Muscle of leg (tissue), 11 donors: ENCODE measurements around the gene RTN4RL1. TPM values are rescaled to one million over a fixed set of nuclear protein-coding genes. Genes with fewer than 3 reads are reported as not detected.
"Not testable (repeated sequence)": the region's sequence is repeated elsewhere in the genome, so short reads cannot be mapped to it uniquely, and the experiment has no call there.

Source experiments
- DNase-seq: peaks from one replicate; pipeline ENCODE4 v3.0.0; 2013
- H3K27ac ChIP-seq: one replicate; pipeline ENCODE4 v1.5.1; 2013; ENCODE audit warnings: mild to moderate bottlenecking, low read length, control low read depth
- H3K27me3 ChIP-seq: one replicate; pipeline ENCODE4 v1.6.1; 2013; ENCODE audit warnings: low read length; ENCODE audit not compliant: control insufficient read depth, insufficient read depth
- H3K36me3 ChIP-seq: one replicate; pipeline ENCODE4 v1.6.1; 2013; ENCODE audit warnings: low read length; ENCODE audit not compliant: control insufficient read depth, insufficient read depth
- H3K4me1 ChIP-seq: one replicate; pipeline ENCODE4 v1.6.1; 2013; ENCODE audit warnings: low read length; ENCODE audit not compliant: control insufficient read depth, insufficient read depth
- H3K4me3 ChIP-seq: one replicate; pipeline ENCODE4 v1.5.1; 2013; ENCODE audit warnings: low read length, control low read depth
- H3K9me3 ChIP-seq: replicated peaks from 2 replicates; pipeline ENCODE4 v1.6.1; 2013; ENCODE audit warnings: low read depth, low read length; ENCODE audit not compliant: control insufficient read depth
- WGBS: methylation state at CpG from one replicate; pipeline ENCODE4 v1.1.5; 2013; ENCODE audit warnings: missing lambda C conversion rate; ENCODE audit not compliant: insufficient coverage; 5-methylcytosine and 5-hydroxymethylcytosine counted together
- polyA plus RNA-seq, 8 donors: library from polyadenylated mRNA; unstranded; fragments of 120-200 nt; gene quantifications; one replicate each; pipeline versions ENCODE4 v1.2.1 to v1.2.3, GENCODE V29; 2013; ENCODE audit warnings: inconsistent platforms in 1 of 8, low replicate concordance in 1 of 8; ENCODE audit not compliant: insufficient read length in 8 of 8, insufficient read depth in 1 of 8
- total RNA-seq: library from RNA; stranded (reverse); fragments of 120-200 nt; gene quantifications from one replicate; pipeline ENCODE4 v1.2.4, GENCODE V29; 2013

RTN4RL1 gene
- total and polyA plus RNA-seq, 9 donors = 1.0 to 2.3 (median 1.7) TPM

DNA sequence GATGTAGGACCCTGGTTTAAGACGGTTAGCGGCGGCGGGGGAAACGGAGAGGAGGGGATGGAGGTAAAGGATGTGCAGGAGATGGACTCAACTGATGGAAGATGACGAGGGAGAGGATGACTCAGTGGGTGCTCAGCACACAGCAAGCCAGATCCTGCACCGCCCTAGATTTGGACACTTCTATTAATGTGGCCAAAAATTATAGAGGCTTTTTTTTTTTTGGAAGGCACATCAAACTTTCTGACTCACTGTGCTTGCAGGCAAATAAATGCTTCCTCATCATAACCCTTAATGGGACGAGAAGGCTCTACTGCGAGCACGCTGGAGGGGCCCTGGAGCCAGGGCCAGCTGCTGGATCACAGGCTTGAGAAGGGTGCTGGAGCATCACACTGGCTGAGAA is 36.0 kb downstream of the RTN4RL1 start:
- Histone ChIP-seq H3K36me3 (no peaks in the 10 kb centered on the region), H3K4me3 (no peak overlapping the region), H3K27me3 (peaks cover 19% of the 10 kb centered on the region), H3K4me1 (peaks cover 7% of the 10 kb centered on the region), H3K27ac (no peak overlapping the region), H3K9me3 (no peaks in the 10 kb centered on the region)
- 84% methylated on average over 6 of the region's 10 CpGs for WGBS
- peak; percentile 26 for DNase-seq

GRCh38 chr17:1986783-1987451 is 38.2 kb downstream of the RTN4RL1 start:
- no peak for DNase-seq
- H3K9me3 ChIP-seq = no peaks in the 10 kb centered on the region
- WGBS = 82% methylated on average over 14 of the region's 18 CpGs
- peaks cover 30% of the 10 kb centered on the region for H3K27me3 ChIP-seq
- no peak overlapping the region for H3K4me3 ChIP-seq
- peaks cover 7% of the 10 kb centered on the region for H3K4me1 ChIP-seq
- H3K36me3 ChIP-seq = no peaks in the 10 kb centered on the region
- H3K27ac ChIP-seq = no peak overlapping the region

- no peak overlapping the region for H3K4me3 ChIP-seq
- H3K9me3 ChIP-seq = no peaks in the 10 kb centered on the region
- no peak for DNase-seq
- H3K36me3 ChIP-seq = no peaks in the 10 kb centered on the region
- H3K27me3 ChIP-seq = peaks cover 24% of the 10 kb centered on the region
- 90% methylated on average over 2 of the region's 4 CpGs for WGBS
- H3K4me1 ChIP-seq = peaks cover 7% of the 10 kb centered on the region
- H3K27ac ChIP-seq = no peak overlapping the region
Observed at GRCh38 chr17:1985686-1986085, 39.4 kb downstream of the RTN4RL1 start.

DNA sequence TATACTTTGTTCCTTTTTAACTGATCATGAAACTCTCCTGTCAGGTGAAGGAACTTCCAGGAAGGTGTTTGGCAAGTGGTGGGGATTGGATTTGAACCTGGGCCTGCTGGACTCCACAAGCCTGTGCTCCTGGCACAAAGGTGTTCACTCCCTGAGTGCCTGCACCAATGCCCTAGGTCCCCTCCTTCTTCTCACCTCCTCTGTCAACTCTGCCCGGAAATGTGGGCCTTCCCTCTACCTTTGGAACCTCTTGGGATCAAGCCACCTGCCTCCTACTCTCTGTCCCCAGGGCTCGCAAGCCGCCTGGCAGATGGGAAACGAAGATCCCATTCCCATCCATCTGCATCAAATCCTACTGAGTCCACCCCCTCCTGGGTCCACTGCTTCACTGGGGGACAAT is 40.0 kb downstream of the RTN4RL1 start:
- 43% methylated on average over 1 of the region's 4 CpGs for WGBS
- no peak for DNase-seq
- Histone ChIP-seq H3K27ac (no peak overlapping the region), H3K4me1 (peaks cover 7% of the 10 kb centered on the region), H3K4me3 (no peak overlapping the region), H3K27me3 (peaks cover 24% of the 10 kb centered on the region), H3K36me3 (no peaks in the 10 kb centered on the region), H3K9me3 (no peaks in the 10 kb centered on the region)

GRCh38 chr17:1982793-1983366 is 42.3 kb downstream of the RTN4RL1 start:
- not testable (repeated sequence) for H3K27ac ChIP-seq, DNase-seq, H3K9me3 ChIP-seq, H3K36me3 ChIP-seq, H3K4me3 ChIP-seq
- 72% methylated on average over 5 of the region's 13 CpGs for WGBS
- H3K4me1 ChIP-seq = peaks cover 12% of the 10 kb centered on the region
- peaks cover 32% of the 10 kb centered on the region for H3K27me3 ChIP-seq

GRCh38 chr17:1980665-1981250 is 44.4 kb downstream of the RTN4RL1 start:
- peaks cover 53% of the 10 kb centered on the region for H3K27me3 ChIP-seq

DNA sequence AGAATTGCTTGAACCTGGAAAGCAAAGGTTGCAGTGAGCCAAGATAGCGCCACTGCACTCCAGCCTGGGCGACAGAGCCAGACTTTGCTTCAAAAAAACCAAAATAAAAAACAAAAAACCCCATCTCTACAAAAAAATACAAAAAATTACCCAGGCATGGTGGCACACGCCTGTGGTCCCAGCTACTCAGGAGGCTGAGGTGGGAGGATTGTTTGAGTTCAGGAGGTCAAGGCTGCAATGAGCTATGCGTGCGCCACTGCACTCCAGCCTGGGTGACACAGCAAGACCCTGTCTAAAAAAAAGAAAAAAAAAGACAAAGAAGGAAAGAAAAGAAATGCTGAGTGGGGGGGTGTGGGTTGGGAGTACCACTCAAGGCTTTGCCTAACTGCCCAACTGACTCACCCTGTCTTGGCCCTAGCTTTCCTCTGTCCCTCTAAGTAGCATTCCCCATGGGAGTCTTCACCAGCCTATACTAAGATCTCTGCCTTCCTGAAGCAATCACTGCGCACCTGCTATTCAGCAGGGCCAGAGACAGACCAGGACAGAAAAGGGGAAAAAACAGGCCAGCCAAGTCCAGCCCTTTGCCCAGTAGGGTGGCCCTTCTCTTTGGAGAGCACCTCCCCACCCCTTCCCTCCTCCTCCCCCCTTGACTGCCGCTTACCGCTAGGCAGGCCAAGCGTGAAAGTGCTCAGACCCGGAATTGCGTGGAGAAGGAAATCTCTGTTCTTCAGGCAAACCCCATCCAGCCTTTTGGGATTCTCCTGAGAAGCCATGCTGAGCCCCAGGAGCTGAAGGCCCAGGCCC is 45.8 kb downstream of the RTN4RL1 start:
- 83% methylated on average over 1 of the region's 11 CpGs for WGBS
- DNase-seq = no peak
- Histone ChIP-seq H3K4me1 (peaks cover 6% of the 10 kb centered on the region), H3K4me3 (no peak overlapping the region), H3K36me3 (no peaks in the 10 kb centered on the region), H3K27me3 (peaks cover 64% of the 10 kb centered on the region), H3K27ac (no peak overlapping the region), H3K9me3 (no peaks in the 10 kb centered on the region)

More at GRCh38 chr17:1980665-1981250, 44.4 kb downstream of the RTN4RL1 start:
- H3K4me1 ChIP-seq = peaks cover 6% of the 10 kb centered on the region
- WGBS = no CpG with 5 or more reads among the region's 8 CpGs
- H3K27ac ChIP-seq = no peak overlapping the region
- H3K4me3 ChIP-seq = no peak overlapping the region
- no peaks in the 10 kb centered on the region for H3K36me3 ChIP-seq
- no peak for DNase-seq
- H3K9me3 ChIP-seq = no peaks in the 10 kb centered on the region

- DNase-seq = no peak
- H3K9me3 ChIP-seq = no peaks in the 10 kb centered on the region
- peaks cover 6% of the 10 kb centered on the region for H3K4me1 ChIP-seq
- WGBS = 15% methylated on average over 12 of the region's 16 CpGs
- peaks cover 61% of the 10 kb centered on the region for H3K27me3 ChIP-seq
- no peak overlapping the region for H3K27ac ChIP-seq
- no peak overlapping the region for H3K4me3 ChIP-seq
- no peaks in the 10 kb centered on the region for H3K36me3 ChIP-seq
Observed at GRCh38 chr17:1978396-1978949, 46.7 kb downstream of the RTN4RL1 start.

DNA sequence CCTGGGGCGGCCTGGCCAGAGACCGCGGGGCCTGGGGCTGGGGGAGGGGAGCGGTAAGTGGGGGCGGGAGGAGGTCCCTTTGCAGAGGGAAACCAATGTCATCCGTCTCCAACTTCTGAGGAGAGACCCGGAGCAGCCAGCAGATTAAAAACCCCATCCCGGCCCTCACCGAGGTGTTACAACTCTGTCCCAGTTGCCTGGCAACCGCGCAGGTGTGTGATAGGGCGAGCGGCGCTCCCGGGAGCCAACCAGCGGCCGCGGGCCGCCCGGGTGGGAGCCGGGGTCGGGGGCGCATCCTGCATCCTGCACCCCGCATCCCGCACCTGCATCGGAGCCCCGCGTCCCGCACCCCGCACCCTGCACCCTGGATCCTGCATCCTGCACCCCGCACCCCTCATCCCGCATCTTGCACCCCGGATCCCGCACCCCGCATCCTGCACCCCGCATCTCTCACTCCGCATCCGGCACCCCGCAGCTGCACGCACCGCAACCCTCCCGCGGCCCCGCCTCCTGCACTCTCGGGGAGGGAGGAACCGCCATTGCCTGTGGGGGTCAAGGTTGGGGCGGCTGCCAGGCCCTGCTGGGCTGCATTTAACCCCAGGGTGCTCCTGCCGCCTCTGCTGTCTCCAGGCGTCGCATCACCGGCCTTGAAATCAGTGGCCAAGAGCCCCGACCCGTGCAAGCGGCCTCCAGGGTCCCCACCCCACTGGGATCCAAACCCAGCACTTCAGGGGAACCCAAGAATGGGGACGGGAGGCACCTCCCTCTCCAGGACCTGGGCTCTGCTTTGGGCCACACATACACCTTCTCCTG is 47.3 kb downstream of the RTN4RL1 start:
- no peak overlapping the region for H3K27ac ChIP-seq
- DNase-seq = no peak
- no peaks in the 10 kb centered on the region for H3K36me3 ChIP-seq
- no peaks in the 10 kb centered on the region for H3K9me3 ChIP-seq
- H3K27me3 ChIP-seq = peaks cover 58% of the 10 kb centered on the region
- H3K4me1 ChIP-seq = peaks cover 8% of the 10 kb centered on the region
- H3K4me3 ChIP-seq = no peak overlapping the region
- 2% methylated on average over 43 of the region's 55 CpGs for WGBS
